Measurements from ENCODE around the gene GNG4. TPM values are rescaled to one million over a fixed set of nuclear protein-coding genes. Genes with fewer than 3 reads are reported as not detected.
"Not testable (repeated sequence)": the region's sequence is repeated elsewhere in the genome, so short reads cannot be mapped to it uniquely, and the experiment has no call there.

GNG4 gene
- total and polyA plus RNA-seq, 11 donors, result 0.06 to 0.07 TPM; not detected in 9

DNA sequence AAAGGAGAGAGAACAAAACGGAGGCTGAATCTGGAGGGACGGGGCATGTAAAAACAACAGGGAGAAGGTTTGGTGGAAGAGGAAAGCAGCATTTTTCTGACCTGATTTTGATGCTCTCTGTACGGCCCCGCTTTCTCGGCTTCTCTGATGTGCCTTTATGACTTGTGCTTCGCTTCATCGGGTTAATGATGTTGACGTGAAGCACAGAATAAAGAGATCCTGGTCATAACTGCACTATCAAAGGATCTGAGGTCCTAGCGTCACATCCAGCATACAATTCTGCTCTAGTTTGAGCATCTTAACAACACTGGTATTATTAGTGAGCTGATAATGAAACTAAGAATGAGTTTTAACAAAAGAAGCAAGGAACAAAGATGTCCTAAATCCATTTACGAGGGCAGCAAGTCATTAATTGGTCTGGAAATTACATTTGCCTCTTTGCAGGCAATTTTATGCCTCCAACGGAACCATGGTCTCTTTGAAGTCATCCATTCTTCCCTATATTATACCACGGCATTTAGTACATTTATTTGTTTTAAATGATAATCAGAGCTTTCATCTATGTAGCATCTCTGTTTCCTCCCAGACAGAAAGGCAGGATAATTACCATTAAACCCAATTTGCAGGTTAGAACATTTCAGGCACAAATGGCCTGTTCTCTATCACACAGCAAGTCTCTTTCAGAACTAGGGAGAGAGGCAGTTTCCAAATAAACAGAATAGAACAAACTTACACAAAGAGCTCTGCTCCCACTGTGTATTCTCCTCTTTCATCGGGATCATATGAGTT lies 100.0 kb downstream of the GNG4 start:
- Histone ChIP-seq H3K27me3 (peaks cover 0 to 8% (median 0%) of the 10 kb centered on the region in 9 donors), H3K9me3 (no peaks in the 10 kb centered on the region), H3K36me3 (no peaks in the 10 kb centered on the region), H3K4me3 (no peak overlapping the region), H3K4me1 (no peaks in the 10 kb centered on the region), H3K27ac (no peak overlapping the region)
- WGBS, 4 donors, result 82 to 88% (median 83%) methylated on average over 13 of the region's 13 CpGs
- no peak for TF ChIP-seq POLR2A (IDR thresholded peaks at IDR 0.05)
- TF ChIP-seq, protein P1, sequence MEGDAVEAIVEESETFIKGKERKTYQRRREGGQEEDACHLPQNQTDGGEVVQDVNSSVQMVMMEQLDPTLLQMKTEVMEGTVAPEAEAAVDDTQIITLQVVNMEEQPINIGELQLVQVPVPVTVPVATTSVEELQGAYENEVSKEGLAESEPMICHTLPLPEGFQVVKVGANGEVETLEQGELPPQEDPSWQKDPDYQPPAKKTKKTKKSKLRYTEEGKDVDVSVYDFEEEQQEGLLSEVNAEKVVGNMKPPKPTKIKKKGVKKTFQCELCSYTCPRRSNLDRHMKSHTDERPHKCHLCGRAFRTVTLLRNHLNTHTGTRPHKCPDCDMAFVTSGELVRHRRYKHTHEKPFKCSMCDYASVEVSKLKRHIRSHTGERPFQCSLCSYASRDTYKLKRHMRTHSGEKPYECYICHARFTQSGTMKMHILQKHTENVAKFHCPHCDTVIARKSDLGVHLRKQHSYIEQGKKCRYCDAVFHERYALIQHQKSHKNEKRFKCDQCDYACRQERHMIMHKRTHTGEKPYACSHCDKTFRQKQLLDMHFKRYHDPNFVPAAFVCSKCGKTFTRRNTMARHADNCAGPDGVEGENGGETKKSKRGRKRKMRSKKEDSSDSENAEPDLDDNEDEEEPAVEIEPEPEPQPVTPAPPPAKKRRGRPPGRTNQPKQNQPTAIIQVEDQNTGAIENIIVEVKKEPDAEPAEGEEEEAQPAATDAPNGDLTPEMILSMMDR (IDR thresholded peaks at IDR 0.05), result no peak
- intact Hi-C loops (cut with DNase I), result no loop called here
- no peak for DNase-seq
- no peak for ATAC-seq

DNA sequence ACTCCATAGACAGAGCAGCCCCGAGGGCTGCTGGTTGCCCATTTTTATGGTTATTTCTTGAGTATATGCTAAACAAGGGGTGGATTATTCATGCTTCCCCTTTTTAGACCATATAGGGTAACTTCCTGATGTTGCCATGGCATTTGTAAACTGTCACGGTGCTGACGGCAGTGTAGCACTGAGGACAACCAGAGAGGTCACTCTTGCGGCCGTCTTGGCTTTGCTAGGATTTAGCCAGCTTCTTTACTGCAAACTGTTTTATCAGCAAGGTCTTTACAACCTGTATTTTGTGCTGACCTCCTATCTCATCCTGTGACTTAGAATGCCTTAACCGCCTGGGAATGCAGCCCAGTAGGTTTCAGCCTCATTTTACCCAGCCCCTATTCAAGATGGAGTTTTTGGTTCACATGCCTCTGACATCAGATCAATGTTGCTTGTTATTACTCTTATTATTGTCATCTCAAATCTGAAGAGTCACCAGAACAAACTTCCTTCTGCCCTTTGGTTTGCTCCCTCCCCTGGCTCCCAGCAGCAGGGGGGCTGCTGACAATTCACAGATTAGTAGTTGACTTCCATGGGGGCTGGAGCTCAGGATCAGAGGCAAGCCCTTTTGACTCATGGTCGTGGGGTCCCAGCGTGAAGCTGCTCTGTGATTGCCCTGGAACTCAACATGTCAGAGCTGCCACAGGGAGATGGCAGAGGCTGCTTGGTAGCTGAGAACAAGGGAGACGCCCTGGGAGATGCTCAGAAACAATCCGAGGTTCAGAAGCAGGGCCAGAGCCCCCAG lies 103.0 kb downstream of the GNG4 start:
- H3K9me3 ChIP-seq; H3K4me3 ChIP-seq; ATAC-seq; H3K4me1 ChIP-seq; H3K27ac ChIP-seq; H3K27me3 ChIP-seq; H3K36me3 ChIP-seq; DNase-seq; intact Hi-C loops (cut with DNase I): not testable (repeated sequence)
- 32 to 44% (median 39%) methylated on average over 10 of the region's 10 CpGs for WGBS, 4 donors

DNA sequence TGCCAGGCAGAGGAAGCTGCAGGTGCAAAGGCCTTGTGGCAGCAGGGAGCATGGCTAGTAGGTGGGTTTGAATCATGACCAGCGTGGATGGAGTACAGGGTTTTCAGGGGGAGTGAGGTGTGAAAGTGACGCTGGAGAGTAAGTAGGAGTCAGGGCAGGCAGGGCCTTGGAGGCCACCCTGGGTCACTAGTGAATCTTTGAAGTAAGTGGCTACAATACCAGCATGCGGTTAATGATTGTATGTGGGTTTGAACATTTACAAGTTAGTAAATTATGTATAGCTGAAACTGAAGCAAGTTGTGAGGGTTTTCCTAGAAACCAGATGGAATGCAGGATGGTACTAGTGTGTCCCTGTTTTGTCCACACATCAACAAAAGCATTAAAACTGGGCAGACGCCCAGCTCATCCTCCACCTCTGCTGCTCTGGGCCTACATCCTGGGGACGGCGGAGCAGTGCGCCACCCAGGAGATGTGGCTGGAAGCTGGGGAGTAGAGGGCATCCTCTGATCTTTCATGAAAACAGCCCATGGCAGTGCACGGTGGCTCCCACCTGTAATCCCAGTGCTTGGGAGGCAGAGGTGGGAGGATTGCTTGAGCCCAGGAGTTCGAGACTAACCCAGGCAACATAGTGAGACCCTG lies 104.2 kb downstream of the GNG4 start:
- H3K9me3 ChIP-seq, result no peaks in the 10 kb centered on the region
- no peak for TF ChIP-seq POLR2A (IDR thresholded peaks at IDR 0.05)
- TF ChIP-seq, protein P1 (IDR thresholded peaks at IDR 0.05), result no peak
- intact Hi-C loops (cut with DNase I), result no loop called here

DNA sequence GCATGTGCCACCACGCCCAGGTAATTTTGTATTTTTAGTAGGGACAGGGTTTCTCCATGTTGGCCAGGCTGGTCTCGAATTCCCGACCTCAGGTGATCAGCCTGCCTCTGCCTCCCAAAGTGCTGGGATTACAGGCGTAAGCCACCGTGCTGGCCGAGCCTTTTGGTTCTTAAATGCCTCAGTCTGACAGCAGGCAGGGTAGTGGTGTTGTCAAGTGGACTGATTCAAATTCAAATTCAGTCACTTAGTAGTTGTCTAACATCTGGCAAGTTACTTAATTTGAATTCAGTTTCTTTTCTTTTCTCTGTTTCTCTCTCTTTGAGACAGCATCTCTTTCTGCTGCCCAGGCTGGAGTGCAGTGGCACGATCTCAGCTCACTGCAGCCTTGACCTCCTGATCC lies 106.7 kb downstream of the GNG4 start:
- intact Hi-C loops (cut with DNase I); H3K27me3 ChIP-seq; H3K9me3 ChIP-seq; H3K4me3 ChIP-seq; ATAC-seq; H3K27ac ChIP-seq; H3K36me3 ChIP-seq; H3K4me1 ChIP-seq; DNase-seq: not testable (repeated sequence)
- WGBS, 4 donors, result 75 to 88% (median 81%) methylated on average over 7 of the region's 7 CpGs

More for the DNA sequence above, 104.2 kb downstream of the GNG4 start:
- Histone ChIP-seq H3K27ac (no peak overlapping the region), H3K27me3 (peaks cover 0 to 8% (median 0%) of the 10 kb centered on the region in 9 donors), H3K4me1 (no peaks in the 10 kb centered on the region), H3K4me3 (no peak overlapping the region), H3K36me3 (no peaks in the 10 kb centered on the region)
- ATAC-seq (no peak), DNase-seq (no peak)
- 83 to 91% (median 87%) methylated on average over 9 of the region's 9 CpGs for WGBS, 4 donors

Measured in heart left ventricle (tissue), 16 donors.